Panc1 (cell line): ENCODE results near the gene SNED1. TPM values are rescaled to one million over a fixed set of nuclear protein-coding genes. Genes with fewer than 3 reads are reported as not detected.

Experiments
- ATAC-seq: fragments of 200-7000 bp; cut with Tn5 transposase; 2 replicates; pipeline ENCODE4 v1.9.1; 2020; ENCODE audit warnings: mild to moderate bottlenecking, moderate library complexity
- BruUV-seq: library from RNA; stranded (reverse); fragments of 400-500 nt; replicated peaks from 2 replicates; lab custom pipeline; 2021; lab: Mats Ljungman, UMichigan
- CTCF ChIA-PET: fragments of 300-600 bp; sonication (Branson Sonifier 250); formaldehyde crosslinking; loops from one replicate; lab custom pipeline; 2022; ENCODE audit warnings: antibody characterized with exemption; lab: Charles Lee
- POLR2A ChIA-PET: fragments of 300-600 bp; sonication (Branson Sonifier 250); formaldehyde crosslinking; loops from one replicate; lab custom pipeline; 2022; ENCODE audit warnings: antibody characterized with exemption; lab: Charles Lee
- DNase-seq: peaks from one replicate; pipeline ENCODE4 v3.0.0-alpha.2; 2010; ENCODE audit warnings: low read depth, low spot score
- H3K27ac ChIP-seq: 2 replicates; pipeline ENCODE4 v1.5.1; 2011; ENCODE audit warnings: mild to moderate bottlenecking, low read length, inconsistent platforms
- H3K27me3 ChIP-seq: fragments of 200-500 bp; sonication (Bioruptor generic); 2 replicates; pipeline ENCODE4 v1.6.0; 2014; ENCODE audit warnings: low read length, inconsistent platforms; ENCODE audit not compliant: control insufficient read depth, insufficient read depth
- H3K36me3 ChIP-seq: fragments of 200-500 bp; sonication (Bioruptor generic); 2 replicates; pipeline ENCODE4 v1.5.1; 2014; ENCODE audit warnings: inconsistent platforms, mild to moderate bottlenecking, low read length, moderate library complexity; ENCODE audit not compliant: control insufficient read depth, insufficient read depth
- H3K4me1 ChIP-seq: 2 replicates; pipeline ENCODE4 v1.5.1; 2011; ENCODE audit warnings: inconsistent platforms, mild to moderate bottlenecking, low read length, moderate library complexity; ENCODE audit not compliant: control insufficient read depth, insufficient read depth
- H3K4me3 ChIP-seq, 2 experiments: 2 replicates each; pipeline ENCODE4 v1.5.1; 2011 to 2012; ENCODE audit warnings: low read depth in 2 of 2, low read length in 2 of 2, mild to moderate bottlenecking in 2 of 2, inconsistent platforms in 1 of 2, moderate library complexity in 1 of 2
- H3K9me3 ChIP-seq: fragments of 200-500 bp; sonication (Bioruptor generic); 2 replicates; pipeline ENCODE4 v1.5.1; 2014; ENCODE audit warnings: low read depth, mild to moderate bottlenecking, inconsistent platforms, low read length, moderate library complexity; ENCODE audit not compliant: control insufficient read depth, insufficient read depth
- POLR2AphosphoS5 ChIP-seq: IDR thresholded peaks from 2 replicates; pipeline ENCODE4 v1.6.1; 2012; ENCODE audit warnings: mild to moderate bottlenecking, low read depth, low read length, moderate library complexity
- REST ChIP-seq, 2 experiments: IDR thresholded peaks; 2 replicates each; pipeline ENCODE4 v1.6.1; 2011 to 2012; ENCODE audit warnings: low read depth in 2 of 2, control low read depth in 1 of 2, low read length in 1 of 2, mild to moderate bottlenecking in 1 of 2, moderate library complexity in 1 of 2; ENCODE audit not compliant: insufficient read depth in 1 of 2
- SIN3A ChIP-seq: IDR thresholded peaks from 2 replicates; pipeline ENCODE4 v1.6.1; 2012; ENCODE audit warnings: low read depth, mild to moderate bottlenecking, low read length, moderate library complexity, borderline replicate concordance; ENCODE audit not compliant: insufficient read depth
- TCF7L2 ChIP-seq: IDR thresholded peaks from 2 replicates; pipeline ENCODE4 v1.6.1; 2011; ENCODE audit warnings: mild to moderate bottlenecking, low read depth, low read length, inconsistent platforms
- in situ Hi-C: cut with HindIII; loops from 2 replicates; pipeline ENCODE4 v1.10.0; 2016; ENCODE audit warnings: low sequenced_read_pairs, low pct_unique_long_range_greater_than_20kb
- intact Hi-C: fragments of 100-400 bp; cut with micrococcal nuclease; formaldehyde crosslinking; loops from one replicate; pipeline ENCODE4 v1.10.0; 2022; ENCODE audit not compliant: unreplicated experiment
- total RNA-seq: library from RNA; stranded (reverse); gene quantifications from one replicate; pipeline ENCODE4 v1.2.1, GENCODE V29; 2021; ENCODE audit not compliant: unreplicated experiment
- TF ChIP-seq, protein P1 (sequence below): fragments of 450-650 bp; IDR thresholded peaks from 2 replicates; pipeline ENCODE4 v1.5.1; 2017; ENCODE audit warnings: mild to moderate bottlenecking

Gene SNED1
- total RNA-seq, 1 experiment from 2014 or later = 11.0 TPM

GRCh38 chr2:241083091-241083415, 84.6 kb downstream of the SNED1 start:
- Histone ChIP-seq H3K9me3 (no peaks in the 10 kb centered on the region), H3K4me3 (no peak overlapping the region), H3K27ac (no peak overlapping the region), H3K36me3 (no peaks in the 10 kb centered on the region), H3K27me3 (no peaks in the 10 kb centered on the region), H3K4me1 (no peaks in the 10 kb centered on the region)
- TF ChIP-seq, protein P1, sequence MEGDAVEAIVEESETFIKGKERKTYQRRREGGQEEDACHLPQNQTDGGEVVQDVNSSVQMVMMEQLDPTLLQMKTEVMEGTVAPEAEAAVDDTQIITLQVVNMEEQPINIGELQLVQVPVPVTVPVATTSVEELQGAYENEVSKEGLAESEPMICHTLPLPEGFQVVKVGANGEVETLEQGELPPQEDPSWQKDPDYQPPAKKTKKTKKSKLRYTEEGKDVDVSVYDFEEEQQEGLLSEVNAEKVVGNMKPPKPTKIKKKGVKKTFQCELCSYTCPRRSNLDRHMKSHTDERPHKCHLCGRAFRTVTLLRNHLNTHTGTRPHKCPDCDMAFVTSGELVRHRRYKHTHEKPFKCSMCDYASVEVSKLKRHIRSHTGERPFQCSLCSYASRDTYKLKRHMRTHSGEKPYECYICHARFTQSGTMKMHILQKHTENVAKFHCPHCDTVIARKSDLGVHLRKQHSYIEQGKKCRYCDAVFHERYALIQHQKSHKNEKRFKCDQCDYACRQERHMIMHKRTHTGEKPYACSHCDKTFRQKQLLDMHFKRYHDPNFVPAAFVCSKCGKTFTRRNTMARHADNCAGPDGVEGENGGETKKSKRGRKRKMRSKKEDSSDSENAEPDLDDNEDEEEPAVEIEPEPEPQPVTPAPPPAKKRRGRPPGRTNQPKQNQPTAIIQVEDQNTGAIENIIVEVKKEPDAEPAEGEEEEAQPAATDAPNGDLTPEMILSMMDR = no peak
- TF ChIP-seq POLR2AphosphoS5 (no peak), SIN3A (no peak), REST (IDR thresholded peaks at IDR 0.05; ENCODE audit: insufficient read depth in 1 of 2, low read depth in 2 of 2, low read length in 1 of 2) (no peak), TCF7L2 (no peak)
- ATAC-seq (no peak; the same call in 1 of the 2 replicates), DNase-seq (no peak)
- POLR2A ChIA-PET = no interaction called here
- no TSS peak for BruUV-seq
- intact Hi-C loops (no loop called here), in situ Hi-C loops (no loop called here)
- CTCF ChIA-PET = no interaction called here

DNA sequence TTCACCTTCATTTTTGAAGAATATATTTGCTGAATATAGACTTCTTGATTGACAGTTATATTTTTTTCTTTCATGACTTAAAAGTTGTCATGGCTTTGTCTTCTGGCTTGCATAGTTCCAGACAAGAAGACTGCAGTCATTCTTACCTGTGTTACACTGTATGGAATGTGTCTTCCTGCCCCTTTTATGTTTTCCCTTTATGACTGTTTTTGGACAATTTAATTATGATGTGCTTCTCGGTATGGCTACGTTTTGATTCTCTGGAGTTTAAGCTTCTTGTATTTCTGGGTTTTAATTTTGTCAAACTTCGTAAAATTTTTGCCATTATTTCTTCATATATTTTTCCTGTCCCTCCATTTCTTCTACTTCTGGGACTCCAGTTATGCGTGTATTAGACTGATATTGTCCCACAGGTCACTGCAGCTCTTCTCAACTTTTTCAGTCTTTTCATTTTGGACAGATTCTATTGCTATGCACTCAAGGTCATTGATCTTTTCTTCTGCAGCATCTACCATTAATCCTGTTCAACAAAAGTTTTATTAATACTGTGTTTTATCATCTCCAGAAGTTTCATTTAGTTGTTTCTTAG, 86.5 kb downstream of the SNED1 start:
- Histone ChIP-seq H3K9me3 (no peaks in the 10 kb centered on the region), H3K36me3 (peaks cover 11% of the 10 kb centered on the region), H3K27ac (no peak overlapping the region), H3K27me3 (no peaks in the 10 kb centered on the region), H3K4me1 (no peaks in the 10 kb centered on the region), H3K4me3 (no peak overlapping the region)
- in situ Hi-C loops = no loop called here
- ChIA-PET CTCF (no interaction called here), POLR2A (no interaction called here)
- intact Hi-C loops = no loop called here
- no TSS peak for BruUV-seq
- no peak for ATAC-seq
- no peak for DNase-seq
- TF ChIP-seq POLR2AphosphoS5 (no peak), TCF7L2 (no peak), REST (IDR thresholded peaks at IDR 0.05; ENCODE audit: insufficient read depth in 1 of 2, low read depth in 2 of 2, low read length in 1 of 2) (no peak)
- TF ChIP-seq, protein P1 = no peak
